ENCODE measurements around the gene EPN2. TPM values are rescaled to one million over a fixed set of nuclear protein-coding genes. Genes with fewer than 3 reads are reported as not detected.

EPN2 gene
- polyA plus RNA-seq, 1 experiment, result 21.2 TPM

DNA sequence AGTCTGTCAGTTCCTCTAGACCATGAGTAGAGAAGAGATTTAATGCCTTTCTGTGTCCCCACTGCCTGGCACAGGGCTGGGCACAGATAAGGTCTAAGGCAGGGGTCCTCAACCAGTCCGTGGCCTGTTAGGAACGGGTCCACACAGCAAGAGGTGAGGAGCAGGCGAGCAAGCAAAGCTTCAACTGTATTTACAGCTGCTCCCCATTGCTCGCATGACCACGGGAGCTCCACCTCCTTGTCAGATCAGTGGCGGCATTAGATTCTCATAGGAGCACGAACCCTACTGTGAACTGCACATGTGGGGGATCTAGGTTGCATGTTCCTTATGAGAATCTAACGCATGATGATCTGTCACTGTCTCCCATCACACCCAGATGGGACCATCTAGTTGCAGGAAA is 123.6 kb downstream of the EPN2 start:
- ChIA-PET CTCF (interaction anchor here (1.1 to 5.9 kb wide), 2 partner anchors 19 to 87 kb away, joined by 3 to 178 read pairs; no protein-coding TSS in a partner anchor), POLR2A (no interaction called here)
- TF ChIP-seq, protein P1, sequence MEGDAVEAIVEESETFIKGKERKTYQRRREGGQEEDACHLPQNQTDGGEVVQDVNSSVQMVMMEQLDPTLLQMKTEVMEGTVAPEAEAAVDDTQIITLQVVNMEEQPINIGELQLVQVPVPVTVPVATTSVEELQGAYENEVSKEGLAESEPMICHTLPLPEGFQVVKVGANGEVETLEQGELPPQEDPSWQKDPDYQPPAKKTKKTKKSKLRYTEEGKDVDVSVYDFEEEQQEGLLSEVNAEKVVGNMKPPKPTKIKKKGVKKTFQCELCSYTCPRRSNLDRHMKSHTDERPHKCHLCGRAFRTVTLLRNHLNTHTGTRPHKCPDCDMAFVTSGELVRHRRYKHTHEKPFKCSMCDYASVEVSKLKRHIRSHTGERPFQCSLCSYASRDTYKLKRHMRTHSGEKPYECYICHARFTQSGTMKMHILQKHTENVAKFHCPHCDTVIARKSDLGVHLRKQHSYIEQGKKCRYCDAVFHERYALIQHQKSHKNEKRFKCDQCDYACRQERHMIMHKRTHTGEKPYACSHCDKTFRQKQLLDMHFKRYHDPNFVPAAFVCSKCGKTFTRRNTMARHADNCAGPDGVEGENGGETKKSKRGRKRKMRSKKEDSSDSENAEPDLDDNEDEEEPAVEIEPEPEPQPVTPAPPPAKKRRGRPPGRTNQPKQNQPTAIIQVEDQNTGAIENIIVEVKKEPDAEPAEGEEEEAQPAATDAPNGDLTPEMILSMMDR (IDR thresholded peaks at IDR 0.05; ENCODE audit: insufficient read depth, low read depth, low read length), result no peak

DNA sequence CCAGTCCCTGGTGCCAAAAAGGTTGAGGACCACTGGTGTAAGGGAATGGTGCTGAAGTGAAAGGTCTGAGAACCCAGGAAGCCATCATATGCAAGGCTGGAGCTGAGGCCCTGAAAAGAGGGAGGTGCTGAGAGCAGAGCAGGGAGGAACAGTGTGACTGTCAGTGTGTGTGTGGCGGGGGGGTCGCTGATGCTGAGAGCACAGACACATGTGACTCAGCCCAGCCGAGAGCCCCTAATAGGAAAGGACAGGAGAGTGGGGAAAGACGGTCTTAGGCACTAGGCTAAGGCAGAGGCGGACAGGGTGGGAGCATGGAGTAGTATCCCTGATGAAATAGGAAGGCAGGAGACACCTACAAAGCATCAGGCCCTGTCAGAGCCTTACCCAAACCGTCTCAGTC is 124.2 kb downstream of the EPN2 start:
- ChIA-PET CTCF (interaction anchor here (1.1 to 5.9 kb wide), 2 partner anchors 20 to 87 kb away, joined by 3 to 178 read pairs; no protein-coding TSS in a partner anchor), POLR2A (no interaction called here)
- Histone ChIP-seq H3K27me3 (ENCODE audit: control insufficient read depth, insufficient read depth, low read length) (no peaks in the 10 kb centered on the region), H3K36me3 (ENCODE audit: control insufficient read depth, insufficient read depth, low read length) (peaks cover 2% of the 10 kb centered on the region; the same call in 1 of the 2 replicates), H3K4me3 (ENCODE audit: low read depth, low read length) (no peak overlapping the region)
- TF ChIP-seq, protein P1 (IDR thresholded peaks at IDR 0.05; ENCODE audit: insufficient read depth, low read depth, low read length), result no peak
- DNase-seq (ENCODE audit: low read depth), result no peak

More for the DNA sequence above, 123.6 kb downstream of the EPN2 start:
- H3K36me3 ChIP-seq (ENCODE audit: control insufficient read depth, insufficient read depth, low read length), result peaks cover 2% of the 10 kb centered on the region; the same call in 1 of the 2 replicates
- H3K4me3 ChIP-seq (ENCODE audit: low read depth, low read length), result no peak overlapping the region
- H3K27me3 ChIP-seq (ENCODE audit: control insufficient read depth, insufficient read depth, low read length), result no peaks in the 10 kb centered on the region
- no peak for DNase-seq (ENCODE audit: low read depth)

DNA sequence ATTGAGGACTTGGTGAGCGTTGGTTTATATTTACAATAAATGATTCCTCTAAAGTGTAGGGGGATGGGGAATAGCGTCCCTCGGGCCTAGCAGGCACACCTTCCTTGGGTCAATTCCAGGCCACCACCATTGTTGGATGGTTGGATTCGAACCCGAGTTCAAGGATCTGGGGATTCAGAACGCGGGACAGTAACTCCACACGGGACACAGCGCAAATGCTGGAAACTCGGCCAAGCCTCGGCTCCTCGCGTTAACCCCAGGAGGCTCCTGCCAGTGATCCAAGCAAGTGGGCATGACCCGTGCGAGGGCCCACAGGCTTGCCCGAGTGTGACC is 124.7 kb downstream of the EPN2 start:
- ChIA-PET CTCF (interaction anchor here (1.1 to 5.9 kb wide), 11 partner anchors 13 to 404 kb away, joined by 3 to 178 read pairs (median 11); no protein-coding TSS in a partner anchor), POLR2A (no interaction called here)
- Histone ChIP-seq H3K36me3 (ENCODE audit: control insufficient read depth, insufficient read depth, low read length) (peaks cover 2% of the 10 kb centered on the region; the same call in 1 of the 2 replicates), H3K4me3 (ENCODE audit: low read depth, low read length) (peak overlapping the region; percentile 56), H3K27me3 (ENCODE audit: control insufficient read depth, insufficient read depth, low read length) (no peaks in the 10 kb centered on the region)
- DNase-seq (ENCODE audit: low read depth), result no peak
- TF ChIP-seq, protein P1 (IDR thresholded peaks at IDR 0.05; ENCODE audit: insufficient read depth, low read depth, low read length), result no peak

DNA sequence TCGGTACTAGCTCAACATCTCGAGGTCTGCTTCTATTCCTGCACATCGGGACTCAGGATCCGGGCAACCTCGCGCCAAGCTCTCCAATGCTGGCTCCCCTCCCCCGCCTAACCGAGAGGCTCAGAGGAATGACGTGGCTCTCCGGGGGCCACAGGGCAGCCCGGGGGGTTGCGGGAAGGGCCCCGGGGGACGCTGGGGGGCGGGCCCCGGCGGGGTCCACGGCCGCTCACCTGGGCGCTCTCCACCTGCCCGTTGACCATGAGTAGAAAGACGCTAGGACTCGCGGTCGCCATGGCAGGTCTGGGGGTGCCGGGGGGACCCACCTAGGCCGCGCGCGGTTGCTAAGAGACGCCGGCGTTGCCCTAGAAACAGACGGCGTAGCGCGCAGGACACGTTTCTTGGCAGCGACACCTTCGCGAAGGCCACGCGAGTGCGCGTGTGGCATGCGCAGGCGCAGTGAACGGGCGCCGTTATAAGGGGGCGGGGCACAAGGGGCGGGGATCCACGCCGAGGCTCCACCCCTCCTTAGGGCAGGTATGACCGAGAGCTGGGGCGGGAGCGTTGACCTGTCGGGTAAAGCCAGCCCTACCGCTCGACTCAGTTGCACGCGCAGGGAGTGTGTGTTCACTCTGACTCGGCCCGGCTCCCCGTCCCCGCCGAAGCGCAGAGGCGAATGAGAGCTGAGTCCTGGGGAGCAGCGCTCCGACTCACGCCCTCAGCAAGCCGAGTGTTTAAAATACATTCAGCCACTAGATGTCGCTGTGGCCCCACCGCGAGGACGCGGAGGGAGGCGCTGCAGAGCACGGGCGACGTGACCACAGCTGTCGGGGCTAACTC is 125.3 kb downstream of the EPN2 start, which contains the start of gene B9D1:
Gene B9D1, minus strand, starts transcription at position 447 of the 837 bp plus-strand sequence. Its CDS starts 154 bp downstream, at position 293.
- Histone ChIP-seq H3K27me3 (ENCODE audit: control insufficient read depth, insufficient read depth, low read length) (no peaks in the 10 kb centered on the region), H3K4me3 (ENCODE audit: low read depth, low read length) (peak within 1 kb of the TSS; percentile 56), H3K36me3 (ENCODE audit: control insufficient read depth, insufficient read depth, low read length) (peaks cover 1% of the 10 kb centered on the region; the same call in 1 of the 2 replicates)
- TF ChIP-seq, protein P1 (IDR thresholded peaks at IDR 0.05; ENCODE audit: insufficient read depth, low read depth, low read length), result peak; percentile 93
- DNase-seq (ENCODE audit: low read depth), result no peak
- CTCF ChIA-PET, result interaction anchor here (0.6 to 5.9 kb wide), 43 partner anchors 8 to 444 kb away, joined by 3 to 178 read pairs (median 5); partner anchors contain the start of genes ALDH3A2 and MAPK7
- POLR2A ChIA-PET, result no interaction called here

DNA sequence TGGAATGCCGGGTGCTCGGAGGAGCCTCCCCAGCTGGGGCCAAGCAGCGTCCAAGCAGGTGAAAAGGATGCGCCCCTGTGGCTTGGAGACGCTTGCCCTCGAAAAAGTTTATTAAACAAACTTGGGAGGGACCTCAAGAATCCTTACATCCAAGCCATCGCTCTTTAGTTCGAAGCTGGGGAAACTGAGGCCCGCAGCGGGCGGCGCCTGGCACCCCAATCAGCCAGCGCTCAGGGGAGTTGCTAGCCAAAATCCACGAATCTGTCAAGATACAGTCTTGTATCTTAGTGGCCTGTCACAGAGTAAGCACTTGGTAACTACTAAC is 125.9 kb downstream of the EPN2 start:
- POLR2A ChIA-PET, result no interaction called here
- Histone ChIP-seq H3K27me3 (ENCODE audit: control insufficient read depth, insufficient read depth, low read length) (no peaks in the 10 kb centered on the region), H3K4me3 (ENCODE audit: low read depth, low read length) (peak overlapping the region; percentile 56; the same call in 1 of the 2 replicates), H3K36me3 (ENCODE audit: control insufficient read depth, insufficient read depth, low read length) (peaks cover 1% of the 10 kb centered on the region; the same call in 1 of the 2 replicates)
- CTCF ChIA-PET, result interaction anchor here (0.5 to 5.9 kb wide), 42 partner anchors 8 to 443 kb away, joined by 3 to 178 read pairs (median 6); partner anchors contain the start of gene MAPK7
- TF ChIP-seq, protein P1 (IDR thresholded peaks at IDR 0.05; ENCODE audit: insufficient read depth, low read depth, low read length), result no peak
- no peak for DNase-seq (ENCODE audit: low read depth)

Data from BJ (cell line).